Measurements from ENCODE around the gene SLC8A1.

The SLC8A1 gene

DNA sequence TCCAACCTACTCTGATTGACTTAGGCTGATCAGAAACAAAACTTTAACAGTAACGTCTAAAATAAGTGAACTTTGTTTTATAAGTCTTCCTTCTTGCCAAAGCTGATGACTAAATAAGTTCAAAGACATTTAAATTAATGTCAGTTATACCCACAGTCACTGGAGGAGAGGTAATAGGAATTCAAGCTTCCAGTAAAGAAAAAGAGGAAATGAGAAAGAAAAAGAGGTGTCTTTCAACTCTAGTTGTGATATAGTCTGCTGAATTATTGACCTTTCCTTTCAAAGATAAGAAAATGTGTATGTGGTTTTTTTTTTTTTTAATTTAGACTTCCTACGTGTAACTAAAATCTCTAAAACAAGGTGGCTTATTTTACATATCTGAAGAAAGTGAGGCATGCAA lies 191.5 kb downstream of the SLC8A1 start:
- no peak for FAIRE-seq

DNA sequence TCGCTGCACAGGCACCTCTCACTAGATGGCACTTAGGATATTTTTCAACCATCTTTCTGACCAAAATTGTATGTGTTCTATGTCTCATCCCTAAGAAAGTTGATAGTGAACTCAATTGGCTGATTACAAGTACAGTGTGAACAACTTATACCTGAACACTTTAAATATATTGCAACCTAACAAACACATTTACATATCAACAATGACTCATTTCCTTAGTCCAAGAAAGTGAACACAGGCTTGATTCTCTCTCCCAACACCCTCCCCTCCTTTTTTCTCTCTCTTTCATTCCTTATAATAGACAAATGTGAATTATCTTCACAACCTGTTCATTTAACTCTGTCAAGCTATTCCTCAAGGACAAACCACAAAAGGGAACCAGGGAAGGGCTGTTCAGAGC lies 192.0 kb downstream of the SLC8A1 start:
- FAIRE-seq: peak; percentile 38

- no peak for FAIRE-seq
These were observed 193.8 kb downstream of the SLC8A1 start for GRCh38 chr2:40258135-40258457.

DNA sequence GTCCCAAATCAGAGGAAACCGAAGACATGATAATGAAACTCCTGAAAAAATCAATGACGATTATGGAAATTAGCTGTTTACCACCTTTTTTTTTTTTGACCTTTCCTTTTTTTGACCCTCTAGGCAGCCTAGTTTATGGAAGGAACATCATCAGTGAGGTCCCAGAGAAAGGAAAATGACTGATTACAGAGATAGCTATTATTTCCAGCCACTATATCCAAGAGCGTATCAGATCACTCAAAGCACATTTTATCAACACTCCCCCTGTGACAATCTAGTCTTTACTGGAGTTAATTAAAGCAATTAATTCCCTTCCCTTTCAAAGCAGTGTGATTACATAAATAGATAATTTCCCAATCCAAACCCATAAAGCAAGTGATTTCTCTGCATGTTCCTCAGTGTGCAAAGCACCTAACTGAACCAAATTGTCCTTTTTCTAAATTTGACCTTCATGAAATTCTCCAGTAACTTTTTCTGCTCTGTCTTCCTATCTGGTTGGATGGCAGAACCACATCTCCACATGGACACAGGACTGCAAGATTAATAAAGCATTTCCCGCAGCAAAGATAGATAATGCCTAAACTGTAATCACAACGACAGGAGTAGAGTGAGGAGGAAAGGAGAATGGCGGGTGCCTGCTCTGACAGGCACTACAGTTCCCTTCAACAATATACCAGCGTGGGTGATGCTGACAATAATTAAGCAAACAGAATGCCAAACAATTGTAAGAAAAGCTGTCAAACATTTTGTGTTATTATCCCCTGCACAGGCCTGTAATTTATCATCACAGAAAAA lies 194.4 kb downstream of the SLC8A1 start:
- no peak for FAIRE-seq

DNA sequence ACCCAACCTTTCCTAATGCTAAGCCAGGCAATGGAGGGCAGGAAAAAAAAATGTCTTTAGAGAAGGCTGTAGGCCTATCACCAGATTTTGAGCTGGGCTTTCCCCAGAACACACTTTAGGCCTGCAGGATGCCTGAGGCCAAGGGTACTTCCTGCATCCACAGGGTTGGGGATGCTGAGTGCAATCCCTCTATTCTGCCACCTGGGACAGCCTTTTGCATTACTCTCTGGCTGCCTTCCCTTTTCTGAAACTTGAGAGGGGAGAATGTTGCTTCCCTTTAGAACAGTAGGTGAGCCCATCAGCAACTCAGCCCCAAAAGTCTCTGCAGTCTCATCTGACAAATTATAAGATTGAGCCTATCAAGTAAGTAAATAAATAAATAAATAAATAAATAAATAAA lies 195.2 kb downstream of the SLC8A1 start:
- FAIRE-seq: no peak

DNA sequence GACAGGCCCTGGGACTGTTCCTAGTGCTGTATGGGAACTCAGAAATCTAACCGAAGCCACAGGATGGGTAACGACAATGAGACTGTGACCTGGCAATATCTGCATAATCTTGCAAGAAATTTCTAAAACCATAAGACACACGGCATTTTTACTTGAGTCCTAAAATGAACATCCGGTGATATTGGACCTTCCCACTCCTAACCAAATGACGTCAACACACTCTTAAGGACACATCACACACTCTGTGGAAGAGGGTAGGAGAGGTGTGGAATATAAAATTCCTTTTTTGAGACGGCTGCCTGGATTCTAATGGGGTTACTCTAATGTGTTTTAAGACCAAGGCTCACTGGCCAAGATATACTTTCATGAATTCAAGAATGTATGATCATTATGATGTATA lies 195.9 kb downstream of the SLC8A1 start:
- no peak for FAIRE-seq

DNA sequence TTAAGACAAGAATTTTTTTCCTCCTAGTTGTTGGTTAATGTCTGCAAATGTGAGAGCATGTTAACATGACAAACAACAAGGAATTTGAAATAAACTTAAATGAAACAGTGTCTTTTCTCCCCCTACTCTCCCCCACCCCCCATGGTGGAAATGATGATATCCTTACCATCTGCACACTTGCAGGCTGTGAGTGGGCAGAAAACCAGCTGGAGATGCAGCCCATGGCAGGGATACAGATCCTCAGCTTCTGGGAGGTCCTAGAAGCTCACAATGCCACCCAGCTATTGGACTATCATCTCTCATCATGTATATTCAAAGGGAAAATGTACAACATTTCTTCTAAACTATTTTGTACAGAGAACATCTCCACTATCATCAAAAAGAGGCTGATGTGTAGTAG lies 196.8 kb downstream of the SLC8A1 start:
- FAIRE-seq: no peak

GRCh38 chr2:40254611-40255010 lies 197.3 kb downstream of the SLC8A1 start:
- no peak for FAIRE-seq

- peak; percentile 100 for FAIRE-seq
These were observed 200.8 kb downstream of the SLC8A1 start for GRCh38 chr2:40251137-40251536.

- FAIRE-seq: no peak
These were observed 202.3 kb downstream of the SLC8A1 start for GRCh38 chr2:40249577-40249976.

GRCh38 chr2:40248294-40248693 lies 203.6 kb downstream of the SLC8A1 start:
- peak; percentile 64 for FAIRE-seq

DNA sequence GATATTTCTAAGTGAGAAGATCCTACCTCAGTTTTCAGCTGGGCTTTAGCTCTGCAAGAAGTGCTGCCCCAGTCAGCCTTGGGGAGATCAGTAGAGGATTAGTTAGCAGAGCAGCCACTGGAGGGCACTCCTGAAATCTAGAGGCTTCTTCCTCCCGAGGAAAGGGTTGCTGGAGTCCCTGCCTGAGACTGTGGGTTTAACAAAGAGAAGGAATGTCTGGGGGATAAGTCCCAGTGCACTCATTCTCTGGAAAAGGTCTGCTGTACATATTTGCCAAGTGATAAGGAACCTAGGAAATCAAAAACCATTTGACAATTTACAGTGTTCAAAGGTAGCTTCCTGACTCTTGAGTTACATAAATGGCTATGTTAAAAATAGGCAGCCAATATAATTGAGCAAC lies 207.2 kb downstream of the SLC8A1 start:
- FAIRE-seq: peak; percentile 91

- no peak for FAIRE-seq
These were observed 207.6 kb downstream of the SLC8A1 start for GRCh38 chr2:40244251-40244650.

DNA sequence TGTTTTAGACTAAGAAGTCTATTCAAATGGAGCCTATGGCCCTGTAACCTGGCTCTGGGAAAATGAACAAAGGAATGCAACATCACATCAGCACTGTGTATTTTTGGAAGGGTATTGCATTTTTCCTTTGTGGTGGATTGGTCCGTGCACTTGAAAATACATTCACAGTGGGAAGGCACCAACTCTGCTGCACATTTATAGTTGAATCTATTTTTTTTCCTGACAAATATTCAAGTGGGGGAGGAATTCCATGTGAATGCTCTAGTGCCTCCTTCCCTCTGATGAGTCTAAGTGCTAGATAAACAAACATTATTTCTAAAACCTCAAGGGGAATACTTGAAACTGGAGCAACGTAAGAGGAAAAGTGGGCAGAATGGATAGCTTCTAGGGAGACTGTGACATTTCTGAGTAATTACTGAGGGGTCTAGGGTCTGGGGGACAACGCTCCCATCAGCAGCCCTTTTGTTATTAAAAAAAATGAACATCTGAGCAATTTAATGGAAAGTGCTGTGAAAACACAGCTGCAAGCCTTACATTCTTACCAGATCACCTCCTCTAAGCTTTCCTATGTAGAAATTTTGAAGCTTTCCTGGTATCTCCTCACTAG lies 208.2 kb downstream of the SLC8A1 start:
- FAIRE-seq: peak; percentile 91

DNA sequence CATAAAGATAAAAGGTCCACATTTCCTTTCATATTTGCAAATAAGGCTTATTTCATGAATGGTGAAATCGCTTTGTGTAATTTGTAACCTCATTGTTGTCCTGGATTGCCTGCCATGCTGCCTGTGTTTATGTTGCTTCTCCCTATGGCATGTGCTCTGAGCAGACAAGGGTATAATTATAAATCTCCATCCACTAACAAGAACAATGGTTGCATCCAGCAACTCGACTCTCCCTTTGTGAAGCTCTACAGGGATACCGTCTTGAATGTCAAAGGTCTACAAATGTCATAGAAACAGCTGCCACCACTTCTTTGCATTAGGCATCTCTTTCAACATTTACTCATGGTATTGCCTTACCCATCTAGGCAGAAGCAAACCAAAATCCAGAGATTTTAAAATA lies 209.6 kb downstream of the SLC8A1 start:
- FAIRE-seq: no peak

DNA sequence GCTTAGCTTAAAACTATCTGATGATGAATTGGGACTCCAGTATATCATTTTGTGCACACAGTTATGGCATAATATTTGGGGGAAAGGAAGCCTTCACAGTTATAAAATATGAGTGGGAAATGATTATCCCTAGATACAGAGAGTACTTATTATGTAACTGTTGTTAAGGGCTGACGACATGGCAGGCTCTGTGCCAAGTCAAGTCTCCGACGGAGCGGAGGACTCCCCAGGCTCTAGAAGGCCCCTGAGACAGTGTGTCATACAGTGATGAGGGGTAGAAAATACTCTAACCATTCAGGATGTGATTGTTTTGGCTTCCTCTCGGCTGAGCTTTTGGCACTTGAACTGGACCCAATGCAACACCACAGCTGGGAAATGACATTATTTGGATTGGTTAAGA lies 211.8 kb downstream of the SLC8A1 start:
- FAIRE-seq: peak; percentile 82

DNA sequence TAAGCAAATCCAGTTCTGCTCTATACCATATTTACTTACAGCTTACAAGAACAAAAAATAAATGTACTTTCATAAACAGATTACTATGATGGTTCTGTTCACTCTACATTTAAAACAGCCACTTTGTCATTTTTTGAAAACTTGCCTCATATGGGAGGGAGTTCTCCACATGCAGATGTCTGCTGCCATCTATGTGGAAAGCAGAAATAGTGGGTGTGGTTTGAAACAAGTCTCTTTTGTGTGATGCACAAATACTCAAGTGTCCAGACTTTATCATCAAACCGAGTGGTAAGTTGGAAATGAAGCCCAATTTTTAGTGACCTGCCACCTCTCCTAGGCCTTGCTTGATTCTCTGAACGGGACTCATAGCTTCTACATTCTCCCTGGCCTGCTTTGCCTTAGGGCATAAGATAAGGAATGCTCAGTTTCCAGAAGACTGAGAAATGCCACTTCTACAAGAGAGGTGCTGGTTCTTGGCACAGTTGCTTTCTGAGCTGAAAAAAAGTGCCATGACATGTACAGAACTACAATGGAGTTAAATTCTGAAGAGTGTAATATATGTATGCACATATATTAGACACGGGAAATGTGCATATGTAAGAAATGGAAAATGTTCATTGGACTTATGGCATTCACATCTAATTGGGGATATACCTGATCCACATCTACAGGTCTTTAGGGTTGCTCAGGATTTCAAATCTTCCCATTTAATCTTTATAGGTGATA lies 221.0 kb downstream of the SLC8A1 start:
- FAIRE-seq: no peak

- FAIRE-seq: no peak
These were observed 221.7 kb downstream of the SLC8A1 start for GRCh38 chr2:40230186-40230585.

- no peak for FAIRE-seq
These were observed 223.6 kb downstream of the SLC8A1 start for GRCh38 chr2:40228310-40228709.

DNA sequence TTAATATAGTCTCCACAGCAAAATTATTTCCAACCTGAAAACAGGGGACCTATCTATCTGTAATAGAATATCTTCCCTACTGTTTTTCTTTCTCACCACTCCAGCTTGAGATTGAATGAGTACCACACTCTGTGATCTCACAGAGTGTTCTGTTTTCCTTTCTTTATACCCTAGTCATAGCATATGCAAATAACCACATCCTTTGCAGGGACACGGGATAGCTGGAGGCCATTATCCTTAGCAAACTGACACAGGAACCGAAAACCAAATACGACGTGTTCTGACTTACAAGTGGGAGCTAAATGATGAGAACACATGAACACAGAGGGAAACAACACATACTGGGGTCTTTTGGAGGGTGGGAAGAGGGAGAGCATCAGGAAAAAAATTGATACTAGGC lies 224.7 kb downstream of the SLC8A1 start:
- no peak for FAIRE-seq

DNA sequence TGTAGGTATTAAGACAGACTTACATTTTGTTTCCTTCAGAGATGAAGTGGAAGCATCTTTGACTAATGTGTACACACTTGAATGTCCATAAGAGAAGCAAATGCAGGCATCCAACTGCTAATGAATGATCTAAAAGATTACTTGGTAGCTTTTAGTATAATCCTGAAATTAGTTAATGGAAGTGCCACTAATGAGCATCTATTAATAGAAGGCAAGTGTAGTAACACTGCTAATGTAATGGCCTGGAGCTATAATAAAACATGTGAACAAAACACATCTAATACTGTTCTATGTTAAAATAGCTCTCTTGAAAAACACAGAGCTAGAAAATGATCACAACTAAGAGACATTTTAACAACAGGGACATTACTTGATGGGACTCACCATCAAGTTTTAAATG lies 225.3 kb downstream of the SLC8A1 start:
- FAIRE-seq: peak; percentile 71

DNA sequence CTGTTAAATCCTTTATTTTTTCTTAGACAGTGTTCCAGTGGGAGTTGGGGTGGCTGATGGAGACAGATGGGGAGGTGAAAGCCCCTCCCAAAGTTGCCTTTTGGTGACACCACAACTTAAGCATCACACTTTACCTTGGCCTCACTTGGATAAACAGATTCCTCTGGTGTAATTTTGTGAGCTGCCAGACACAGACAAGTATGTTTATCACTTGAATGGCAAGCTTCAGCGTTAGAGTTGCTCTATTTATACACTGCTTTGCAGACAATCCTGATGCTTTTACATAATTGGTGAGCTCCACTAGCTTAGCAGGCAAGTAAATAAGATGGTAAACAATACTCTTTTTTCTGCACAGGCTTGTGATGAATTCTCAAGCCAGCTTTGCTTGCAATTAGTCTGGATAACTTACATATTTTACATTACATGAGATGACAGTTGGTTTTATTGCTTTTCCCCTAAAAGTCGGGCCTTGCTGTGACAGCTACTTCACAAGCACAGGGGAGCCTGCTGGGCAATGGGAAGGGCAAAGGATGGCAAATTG lies 226.2 kb downstream of the SLC8A1 start:
- no peak for FAIRE-seq

DNA sequence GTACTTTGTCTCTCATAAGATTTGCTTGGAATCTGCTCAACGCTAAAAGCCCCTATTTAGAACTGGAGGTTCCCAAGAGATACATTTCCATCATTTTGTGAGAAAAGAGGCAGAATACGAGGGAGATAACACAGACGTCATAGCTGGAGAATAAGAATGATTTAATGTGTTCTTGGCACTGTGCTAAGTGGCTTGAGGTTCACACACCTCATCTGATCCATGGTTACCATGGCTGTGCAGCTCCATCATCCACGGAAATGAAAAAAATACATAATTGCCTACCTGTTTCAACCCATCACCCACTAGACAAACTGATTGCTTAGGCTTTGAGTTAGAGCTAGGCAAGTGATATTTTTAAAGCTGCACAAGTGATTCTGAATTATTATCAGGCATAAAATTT lies 227.6 kb downstream of the SLC8A1 start:
- FAIRE-seq: peak; percentile 100
